ENCODE results near the gene PANK3.
"Not testable (repeated sequence)": the region's sequence is repeated elsewhere in the genome, so short reads cannot be mapped to it uniquely, and the experiment has no call there.

PANK3 gene

GRCh38 chr5:168591302-168592013, 12.3 kb upstream of the PANK3 start:
- DNase-seq = no peak

DNA sequence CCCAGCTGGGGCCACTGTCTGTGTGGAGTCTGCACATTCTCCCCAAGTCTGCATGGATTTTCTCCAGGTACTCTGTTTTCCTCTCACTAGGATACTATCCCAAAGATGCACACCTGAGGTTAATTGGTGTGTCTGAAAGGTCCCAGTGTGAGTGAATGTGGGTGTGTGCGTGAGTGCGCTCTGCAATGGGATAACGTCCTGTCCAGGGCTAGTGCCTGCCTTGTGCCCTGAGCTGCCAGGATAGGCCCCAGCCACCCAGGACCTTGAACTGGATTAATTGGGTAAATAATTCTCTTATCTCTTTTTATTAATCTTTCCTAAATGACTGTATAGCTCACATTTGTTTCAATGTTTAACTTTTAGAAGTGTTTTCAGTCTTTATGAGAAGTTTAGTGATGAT, 11.5 kb upstream of the PANK3 start:
- DNase-seq = no peak

GRCh38 chr5:168587987-168588386, 8.8 kb upstream of the PANK3 start:
- DNase-seq = no peak

- DNase-seq = no peak
Measured at GRCh38 chr5:168585119-168585856, 6.1 kb upstream of the PANK3 start.

DNA sequence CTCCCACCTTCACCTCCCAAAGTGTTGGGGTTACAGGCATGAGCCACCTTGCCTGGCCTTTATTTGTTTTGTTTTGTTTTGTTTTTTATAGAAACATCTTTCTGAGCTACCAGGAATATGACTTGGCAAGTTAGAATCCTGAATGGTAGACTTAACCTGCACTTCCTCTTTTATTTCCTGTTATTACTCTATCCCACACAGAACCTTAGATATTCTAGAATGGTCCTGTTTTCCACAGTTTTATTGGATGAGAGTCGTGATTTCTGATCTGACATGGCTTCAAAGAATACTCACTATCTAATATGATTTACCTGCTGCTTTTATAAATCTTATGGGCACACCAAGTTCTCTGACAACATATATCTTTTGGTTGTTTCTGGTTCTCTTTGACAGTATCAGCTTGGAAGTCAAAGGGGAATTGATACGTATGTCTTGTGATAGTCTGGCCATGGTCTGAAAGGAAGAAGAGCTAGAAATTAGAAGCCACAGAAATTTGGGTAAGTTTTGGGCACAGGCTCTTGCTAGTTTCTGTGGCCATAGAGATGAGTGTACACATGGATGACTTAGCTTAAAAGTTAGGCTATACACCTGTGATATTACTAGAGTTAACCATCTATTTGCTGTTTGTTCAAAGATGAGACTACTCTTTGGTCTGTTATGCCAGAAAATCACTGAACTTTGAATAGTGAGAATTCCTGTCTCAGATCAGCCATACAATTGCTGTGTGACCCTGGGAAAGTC, 4.7 kb upstream of the PANK3 start:
- DNase-seq = no peak

- not testable (repeated sequence) for DNase-seq
Measured at GRCh38 chr5:168580814-168581469, 1.8 kb upstream of the PANK3 start.

GRCh38 chr5:168580227-168580508, 1.0 kb upstream of the PANK3 start:
- DNase-seq = no peak

DNA sequence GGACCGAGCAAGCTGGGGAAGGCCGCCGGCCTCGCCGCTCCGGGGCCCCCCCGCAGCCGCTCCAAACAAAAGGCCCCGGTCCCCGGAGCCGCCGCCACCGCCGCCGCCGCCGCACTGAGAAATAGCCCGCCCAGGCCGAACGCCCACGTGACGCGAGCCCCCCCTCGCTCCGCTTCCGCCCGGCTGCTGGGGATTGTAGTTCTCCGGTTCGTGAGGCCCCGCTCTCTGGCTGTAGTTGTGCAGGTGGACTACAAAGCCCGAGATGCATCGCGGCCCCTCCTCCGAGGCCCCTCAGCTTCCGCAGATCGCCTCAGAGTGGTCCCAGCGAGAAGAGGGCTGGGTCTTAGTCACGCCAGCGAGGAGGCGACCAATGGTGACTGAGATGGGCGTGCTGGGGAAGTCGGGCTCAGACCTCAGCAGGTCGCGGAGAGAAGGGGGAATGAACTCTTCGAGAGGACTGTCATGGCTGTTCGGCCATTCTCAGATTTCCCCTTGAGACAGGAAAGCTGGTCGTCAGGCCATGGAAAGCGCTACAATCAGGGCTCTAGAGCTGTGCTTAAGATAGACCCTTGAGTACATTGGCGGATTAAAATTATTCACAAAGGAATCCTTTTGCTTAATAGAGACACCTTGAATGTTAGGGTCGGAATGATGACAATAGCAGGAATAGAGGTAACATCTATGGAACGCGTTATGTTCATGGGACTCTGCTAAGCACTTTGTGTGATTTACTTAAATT, 489 bp upstream of the PANK3 start:
- DNase-seq = peak; percentile 98

DNA sequence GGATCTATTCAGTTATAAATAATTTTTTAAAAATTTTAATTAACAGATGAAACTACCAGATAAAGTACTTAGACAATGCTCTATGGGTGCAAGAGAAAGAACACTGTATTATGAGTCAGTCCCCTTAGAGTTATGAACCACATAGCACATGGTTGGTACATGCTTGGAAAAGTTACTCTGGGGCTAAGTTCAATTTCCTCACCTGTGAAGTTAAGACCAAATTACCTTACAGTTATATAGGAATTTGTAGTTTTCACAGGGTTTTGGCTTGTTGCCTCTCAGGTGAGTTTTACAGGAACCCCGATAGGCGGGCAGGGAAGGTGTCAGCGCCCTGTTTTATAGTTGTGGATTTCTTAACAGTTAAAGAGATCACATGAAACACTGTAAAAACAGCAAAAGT, 1.2 kb downstream of the PANK3 start:
- DNase-seq = no peak

- no peak for DNase-seq
Measured at GRCh38 chr5:168575391-168576372, 3.5 kb downstream of the PANK3 start.

GRCh38 chr5:168574156-168574555, 5.0 kb downstream of the PANK3 start:
- DNase-seq = not testable (repeated sequence)

GRCh38 chr5:168573663-168574062, 5.5 kb downstream of the PANK3 start:
- DNase-seq = not testable (repeated sequence)

GRCh38 chr5:168570490-168571328, 8.5 kb downstream of the PANK3 start:
- DNase-seq = no peak

DNA sequence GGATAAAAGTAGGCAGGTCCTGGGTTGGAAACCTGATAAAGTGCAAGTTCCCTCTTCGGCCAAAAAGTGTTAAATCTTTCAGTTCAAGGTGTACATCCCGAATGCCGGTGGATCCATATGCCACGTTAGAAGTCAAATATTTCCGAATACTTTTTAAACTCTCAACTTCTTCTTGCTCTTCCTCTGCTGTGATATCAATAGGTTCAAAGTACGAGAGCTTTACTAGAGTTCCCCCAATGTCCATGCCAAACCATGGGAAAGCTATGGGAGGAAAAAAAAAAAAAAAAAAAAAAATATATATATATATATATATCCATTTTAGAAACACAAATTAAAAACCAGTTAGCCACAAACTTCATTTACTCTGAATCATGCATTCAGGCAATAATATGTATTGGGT, 10.4 kb downstream of the PANK3 start:
- DNase-seq = no peak

- DNase-seq = no peak
Measured at GRCh38 chr5:168563959-168564358, 15.2 kb downstream of the PANK3 start.

DNA sequence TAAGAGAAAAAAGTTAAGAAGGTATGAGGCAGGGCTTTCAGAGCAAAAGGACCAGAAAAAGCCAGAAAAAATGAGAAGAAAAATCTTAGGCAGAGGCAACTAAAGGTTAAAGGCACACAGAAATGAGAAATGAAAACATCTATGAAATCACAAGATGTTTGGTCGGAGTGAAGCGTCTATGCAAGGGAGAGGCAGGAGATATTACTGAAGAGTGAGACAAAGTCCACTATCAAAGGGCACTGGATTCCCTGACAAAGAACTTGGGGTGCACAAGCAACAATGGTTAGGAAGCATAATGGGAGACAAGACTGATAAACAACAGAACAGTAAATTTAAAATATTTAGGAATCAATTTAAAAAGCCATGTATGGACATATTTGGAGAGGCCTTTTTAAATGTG, 16.9 kb downstream of the PANK3 start:
- DNase-seq = no peak

DNA sequence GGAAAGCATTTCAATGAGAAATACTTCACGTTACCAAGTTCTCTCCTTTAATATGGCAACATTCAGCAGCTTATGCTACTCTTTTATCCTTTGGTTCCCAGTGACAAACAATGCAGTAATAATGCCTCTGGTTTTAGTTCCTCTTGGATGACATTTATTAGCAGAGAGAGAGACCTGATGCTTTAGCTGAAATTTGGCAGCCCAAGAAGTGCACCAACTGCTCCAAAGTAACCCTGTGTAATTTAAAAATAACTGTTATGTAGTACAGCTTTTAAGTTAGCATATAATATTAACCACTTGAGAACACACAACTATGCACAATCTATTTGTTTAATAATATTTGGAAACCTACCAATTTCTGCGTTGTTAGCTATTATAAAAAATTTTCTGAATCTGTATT, 21.8 kb downstream of the PANK3 start:
- no peak for DNase-seq

DNA sequence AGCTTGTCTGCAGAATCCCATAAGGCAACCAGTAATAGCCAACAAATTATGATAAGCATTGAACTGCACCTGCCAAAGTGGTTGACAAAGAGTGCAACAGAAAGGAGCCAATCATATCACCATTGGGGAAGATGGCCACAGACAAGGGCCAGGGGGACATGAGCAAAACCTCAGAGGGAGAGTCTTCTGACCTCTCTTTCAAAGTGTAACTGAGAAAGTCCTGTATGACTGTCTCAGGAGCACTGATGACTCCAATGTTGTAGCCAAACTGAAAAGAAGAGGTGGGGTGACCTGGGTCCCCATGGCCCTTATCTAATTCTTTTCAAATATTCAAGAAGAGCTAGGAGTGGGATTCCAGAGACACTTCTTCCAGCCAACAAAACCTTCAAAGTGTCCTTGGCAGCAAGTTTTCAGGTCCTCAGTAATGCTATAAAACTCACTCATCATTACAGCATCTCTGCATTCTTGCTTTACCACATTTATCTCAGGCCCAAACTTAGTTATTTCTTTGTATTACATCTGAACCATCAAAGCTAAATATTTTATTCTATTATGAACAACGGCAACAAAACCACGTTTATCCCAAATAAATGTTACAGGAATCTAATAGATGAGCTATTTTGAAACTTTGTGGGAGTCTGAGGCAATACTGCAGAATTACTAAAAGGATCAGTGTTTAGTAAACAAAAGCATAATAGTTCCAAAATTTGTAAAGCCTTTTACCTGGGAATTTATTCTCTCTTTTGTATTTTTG, 25.6 kb downstream of the PANK3 start:
- no peak for DNase-seq

DNA sequence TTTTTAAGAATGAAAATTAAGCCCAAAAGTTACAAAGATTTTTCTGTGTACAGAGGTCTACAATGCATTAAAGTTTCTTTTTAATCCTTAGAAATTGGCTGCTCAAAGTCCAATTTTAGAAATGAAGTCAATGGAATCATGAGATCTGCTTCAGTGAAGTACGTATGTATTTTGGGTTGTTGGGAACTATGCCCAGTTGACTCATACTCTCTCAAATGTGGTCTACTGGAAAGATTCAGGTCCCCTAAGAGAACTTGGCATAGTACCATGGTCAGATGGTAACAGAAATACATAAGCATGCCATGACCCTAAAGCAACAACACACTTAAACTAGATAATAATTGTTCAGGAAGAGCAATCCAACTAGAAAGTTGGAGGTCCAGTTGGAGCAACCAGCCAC, 27.0 kb downstream of the PANK3 start:
- no peak for DNase-seq

DNA sequence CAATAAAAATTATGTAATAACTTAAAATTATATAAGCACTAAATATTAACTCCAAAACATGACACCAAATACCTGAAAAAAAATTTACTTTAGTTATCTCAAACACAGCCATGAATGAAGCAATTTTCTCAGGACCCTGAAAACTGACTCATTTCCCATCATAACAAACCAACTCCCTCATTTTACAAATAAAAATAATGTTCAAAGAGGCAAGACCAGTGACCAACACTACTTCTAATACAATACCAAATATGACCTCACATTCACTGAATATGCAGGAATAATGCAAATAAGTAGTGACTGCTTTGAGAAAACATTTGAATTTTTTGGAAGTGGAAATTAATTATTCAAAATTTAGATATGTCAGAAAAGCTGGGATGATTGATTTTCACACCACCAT, 28.5 kb downstream of the PANK3 start:
- DNase-seq = no peak

All from stimulated activated CD4-positive, alpha-beta T cell treated with anti-CD3 and anti-CD28 coated beads, Interleukin-1b, Interleukin-23, amount 100 ng/mL, for 48 hours (primary cell).